Measurements from ENCODE around the gene ITGB1.
"Not testable (repeated sequence)": the region's sequence is repeated elsewhere in the genome, so short reads cannot be mapped to it uniquely, and the experiment has no call there.

The ITGB1 gene

GRCh38 chr10:32981760-32982159 is 23.7 kb upstream of the ITGB1 start:
- Histone ChIP-seq H3K27ac (peak overlapping the region in 20 of 21 experiments; percentile 74 to 93 (median 83)), H3K4me3 (no peak overlapping the region)

DNA sequence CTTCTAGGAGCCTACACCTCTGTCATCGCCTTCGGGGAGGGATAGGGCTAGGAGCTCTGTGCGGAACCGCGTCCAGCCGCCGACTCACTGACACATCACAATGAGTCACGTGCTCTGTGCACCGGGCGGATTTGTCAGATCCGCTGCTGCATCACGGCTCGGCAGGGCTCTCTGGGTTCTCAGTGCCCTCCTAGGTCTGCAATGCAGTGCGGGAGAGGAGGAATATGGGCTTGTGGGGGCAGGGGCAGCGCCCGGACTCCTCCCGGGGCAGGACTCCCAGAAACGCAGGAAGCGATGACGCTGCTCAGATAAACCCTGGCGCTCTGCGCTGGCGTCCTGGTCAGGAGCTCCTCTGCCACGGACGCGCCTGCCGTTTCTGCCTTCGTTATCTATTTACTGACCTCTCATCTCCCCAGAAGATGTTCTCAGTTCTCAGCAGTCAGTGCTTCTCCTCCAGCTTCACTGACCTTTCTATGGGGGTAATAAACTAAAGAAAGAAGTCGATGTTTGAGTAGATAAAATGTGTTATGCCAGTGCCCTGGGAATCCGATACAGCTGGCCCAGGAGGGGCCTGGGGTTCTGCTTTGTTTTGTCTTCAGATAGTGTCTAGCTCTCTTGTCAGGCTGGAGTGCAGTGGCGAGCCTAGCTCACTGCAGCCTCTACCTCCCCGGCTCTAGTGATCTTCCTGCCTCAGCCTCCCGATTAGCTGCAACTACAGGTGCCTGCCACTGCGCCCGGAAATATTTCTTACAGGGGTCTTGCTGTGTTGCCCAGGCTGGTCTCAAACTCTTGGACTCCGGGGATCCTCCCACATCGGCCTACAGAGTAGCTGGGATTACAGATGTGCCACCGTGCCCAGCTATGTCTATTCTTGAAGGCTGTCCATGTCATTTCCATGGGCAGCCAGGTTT is 22.8 kb upstream of the ITGB1 start:
- Histone ChIP-seq H3K27ac (peak overlapping the region in 20 of 21 experiments; percentile 74 to 93 (median 83)), H3K4me3 (peak overlapping the region; percentile 32 to 49 (median 41))

DNA sequence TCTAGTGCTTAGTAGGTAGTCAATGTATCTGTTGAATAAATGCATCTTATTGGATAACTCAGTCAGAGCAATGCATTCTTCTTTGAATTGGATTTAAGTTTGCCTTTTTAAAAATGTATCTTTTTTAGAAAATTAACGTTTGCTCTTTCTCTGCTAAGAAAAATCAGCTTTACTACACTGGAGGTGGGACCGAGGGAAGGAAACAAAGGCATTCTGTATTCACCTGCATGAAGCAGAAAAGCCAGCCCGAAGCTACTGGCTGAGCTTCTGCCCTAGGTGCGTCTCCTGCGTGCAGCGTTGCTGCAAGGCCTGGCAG is 22.2 kb upstream of the ITGB1 start:
- Histone ChIP-seq H3K4me3 (peak overlapping the region; percentile 32 to 49 (median 41)), H3K27ac (peak overlapping the region in 20 of 21 experiments; percentile 74 to 93 (median 83))

DNA sequence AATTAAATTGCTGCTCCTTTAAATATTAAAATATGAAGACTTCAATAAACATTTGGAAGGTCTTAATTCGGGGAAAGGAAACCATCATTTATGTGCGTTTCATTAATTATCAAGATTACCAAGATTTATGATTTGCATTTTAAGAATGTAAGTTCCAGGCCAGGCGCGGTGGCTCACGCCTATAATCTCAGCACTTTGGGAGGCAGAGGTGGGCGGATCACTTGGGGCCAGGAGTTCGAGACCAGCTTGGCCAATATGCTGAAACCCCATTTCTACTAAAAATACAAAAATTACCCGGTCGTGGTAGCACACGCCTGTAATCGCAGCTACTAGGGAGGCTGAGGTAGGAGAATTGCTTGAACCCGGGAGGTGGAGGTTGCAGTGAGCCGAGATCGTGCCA is 21.7 kb upstream of the ITGB1 start:
- peak overlapping the region in 1 of 7 experiments; percentile 49 for H3K4me3 ChIP-seq
- H3K27ac ChIP-seq: peak overlapping the region in 10 of 21 experiments; percentile 79 to 93 (median 86)

DNA sequence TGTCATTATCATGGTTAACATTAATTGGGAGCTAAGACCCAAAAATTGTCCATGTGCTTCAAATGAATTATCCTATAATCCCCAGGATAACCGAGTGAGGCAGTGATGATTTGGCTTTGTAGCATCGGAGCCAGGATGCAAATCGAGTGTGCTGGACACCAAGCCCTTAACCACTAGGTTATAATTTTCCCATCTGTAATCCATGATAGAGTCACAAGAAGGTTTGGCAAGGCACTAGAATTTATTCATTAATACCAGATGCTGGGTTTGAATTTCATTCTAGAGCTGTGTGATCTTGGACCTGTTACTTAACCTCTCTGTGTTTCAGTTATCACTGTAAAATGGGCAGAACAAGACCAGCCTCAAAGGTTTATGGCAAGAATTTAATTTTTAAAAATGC is 21.0 kb upstream of the ITGB1 start:
- Histone ChIP-seq H3K27ac (no peak overlapping the region), H3K4me3 (no peak overlapping the region)

DNA sequence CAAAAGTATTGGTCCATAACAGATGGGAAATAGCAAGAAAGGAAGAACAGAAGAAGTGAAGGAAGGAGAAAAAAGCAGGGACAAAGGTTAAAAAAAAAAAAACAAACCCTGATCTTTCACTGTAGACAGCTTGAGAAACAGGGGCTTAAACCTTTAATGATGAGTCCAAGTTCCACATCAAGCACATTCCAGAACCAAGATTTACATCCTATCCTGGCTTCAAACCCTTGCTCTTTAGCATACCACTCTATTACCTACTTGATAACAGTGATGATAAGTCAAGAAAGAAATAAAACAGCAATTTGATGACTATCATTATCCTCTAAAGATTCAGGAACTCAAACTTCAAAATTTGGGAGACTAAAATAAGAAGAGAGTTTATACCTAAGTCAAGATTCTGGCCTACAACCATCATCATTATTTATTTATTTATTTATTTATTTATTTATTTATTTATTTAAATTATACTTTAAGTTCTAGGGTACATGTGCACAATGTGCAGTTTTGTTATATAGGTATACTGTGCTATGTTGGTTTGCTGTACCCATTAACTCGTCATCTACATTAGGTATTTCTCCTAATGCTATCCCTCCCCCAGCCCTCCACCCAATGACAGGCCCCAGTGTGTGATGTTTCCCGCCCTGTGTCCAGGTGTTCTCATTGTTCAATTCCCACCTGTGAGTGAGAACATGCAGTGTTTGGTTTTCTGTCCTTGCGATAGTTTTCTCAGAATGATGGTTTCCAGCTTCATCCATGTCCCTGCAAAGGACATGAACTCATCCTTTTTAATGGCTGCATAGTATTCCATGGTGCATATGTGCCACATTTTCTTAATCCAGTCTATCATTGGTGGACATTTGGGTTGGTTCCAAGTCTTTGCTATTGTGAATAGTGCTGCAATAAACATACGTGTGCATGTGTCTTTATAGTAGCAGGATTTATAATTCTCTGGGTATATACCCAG is 20.1 kb upstream of the ITGB1 start:
- H3K27ac ChIP-seq, H3K4me3 ChIP-seq: not testable (repeated sequence)

DNA sequence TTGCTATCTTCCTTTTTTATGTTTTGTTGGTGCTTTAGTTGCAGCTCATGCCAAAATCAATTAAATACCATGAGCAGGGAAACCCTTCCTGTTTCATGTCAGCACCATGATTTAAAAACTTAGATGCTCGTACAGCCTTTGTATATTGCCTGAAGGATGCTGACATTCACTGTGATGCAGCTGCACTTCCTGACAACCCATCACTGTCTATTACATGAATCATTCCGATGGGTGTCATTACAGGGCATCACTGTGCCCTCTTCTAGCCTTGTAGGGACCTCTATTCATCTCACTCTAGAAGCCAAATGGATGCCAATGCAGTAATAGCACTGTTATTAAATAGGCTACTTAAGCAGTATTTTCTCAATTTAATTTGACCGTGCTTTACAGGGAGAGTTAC is 18.3 kb upstream of the ITGB1 start:
- H3K27ac ChIP-seq: no peak overlapping the region
- no peak overlapping the region for H3K4me3 ChIP-seq

DNA sequence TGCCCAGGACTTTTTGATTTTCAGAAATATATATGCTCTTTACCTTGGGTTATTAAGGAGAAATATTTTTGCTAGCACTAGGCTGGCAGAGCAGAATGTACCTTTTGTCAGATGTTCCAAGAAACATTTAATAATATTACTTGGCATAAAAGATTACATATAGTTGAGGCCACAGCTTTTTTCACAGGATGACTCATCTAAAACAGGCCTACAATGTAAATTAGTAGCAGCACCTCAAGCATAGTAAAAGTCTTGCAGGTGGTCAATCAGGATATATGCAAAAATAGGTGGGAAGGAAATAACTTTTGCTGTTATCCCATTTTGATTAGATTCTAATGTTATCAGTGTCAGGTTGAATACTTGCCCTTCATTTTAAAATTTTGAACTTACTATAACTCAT is 14.9 kb upstream of the ITGB1 start:
- H3K27ac ChIP-seq: no peak overlapping the region
- H3K4me3 ChIP-seq: no peak overlapping the region

- no peak overlapping the region for H3K27ac ChIP-seq
- H3K4me3 ChIP-seq: no peak overlapping the region
Measured at GRCh38 chr10:32972460-32972859, 14.4 kb upstream of the ITGB1 start.

DNA sequence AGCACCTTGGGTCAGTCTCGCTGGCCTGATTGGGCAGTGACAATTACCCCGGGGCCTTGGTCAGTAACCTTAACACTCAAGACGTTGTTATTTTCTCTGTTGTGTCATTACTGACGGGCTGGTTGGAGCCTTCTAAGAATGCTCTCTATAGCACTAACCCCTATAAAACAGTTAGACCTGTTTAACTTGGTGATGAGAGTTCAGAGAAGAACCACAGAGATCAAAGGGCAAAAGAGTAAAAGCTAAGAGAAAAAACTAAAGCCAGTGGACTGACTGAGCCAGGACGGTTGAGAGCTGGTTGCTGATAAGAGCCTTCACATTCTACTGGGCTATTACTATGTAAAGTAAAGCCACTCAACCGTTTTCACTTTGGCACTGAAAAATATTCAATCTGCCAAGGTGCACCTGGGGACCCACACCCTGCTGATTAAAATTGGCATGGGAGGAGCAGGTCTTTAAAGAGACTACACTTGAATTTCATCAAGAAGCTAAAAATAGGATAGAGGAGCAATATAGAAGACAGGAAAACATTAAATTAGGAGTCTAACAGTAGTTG is 13.6 kb upstream of the ITGB1 start:
- H3K4me3 ChIP-seq: no peak overlapping the region
- H3K27ac ChIP-seq: no peak overlapping the region

DNA sequence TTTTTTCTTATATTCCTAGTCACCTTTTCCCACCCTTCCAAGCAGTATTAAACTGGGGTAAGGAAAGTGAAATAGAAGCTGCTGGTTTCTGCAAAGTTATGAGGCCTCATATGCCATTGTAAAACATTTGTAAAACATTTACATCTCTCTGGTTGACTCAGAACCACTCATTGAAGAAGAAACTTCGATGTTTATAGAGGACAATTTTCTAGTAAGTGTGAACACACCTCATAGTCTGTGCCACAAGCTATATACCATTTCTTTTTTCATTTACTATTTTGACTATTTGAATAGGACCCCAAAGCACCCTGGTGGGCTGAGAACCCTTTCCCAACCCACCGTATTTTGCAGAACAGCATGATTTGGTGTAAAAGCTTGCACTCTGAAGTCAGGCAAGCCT is 12.9 kb upstream of the ITGB1 start:
- no peak overlapping the region for H3K4me3 ChIP-seq
- H3K27ac ChIP-seq: no peak overlapping the region

GRCh38 chr10:32964270-32964669 is 6.2 kb upstream of the ITGB1 start:
- no peak overlapping the region for H3K4me3 ChIP-seq
- H3K27ac ChIP-seq: no peak overlapping the region

- H3K27ac ChIP-seq: peak overlapping the region in 1 of 21 experiments; percentile 75
Measured at GRCh38 chr10:32963096-32963495, 5.1 kb upstream of the ITGB1 start.

GRCh38 chr10:32962521-32962920 is 4.5 kb upstream of the ITGB1 start:
- no peak overlapping the region for H3K4me3 ChIP-seq
- H3K27ac ChIP-seq: peak overlapping the region in 18 of 21 experiments; percentile 21 to 77 (median 60)

More at GRCh38 chr10:32963096-32963495, 5.1 kb upstream of the ITGB1 start:
- no peak overlapping the region for H3K4me3 ChIP-seq

DNA sequence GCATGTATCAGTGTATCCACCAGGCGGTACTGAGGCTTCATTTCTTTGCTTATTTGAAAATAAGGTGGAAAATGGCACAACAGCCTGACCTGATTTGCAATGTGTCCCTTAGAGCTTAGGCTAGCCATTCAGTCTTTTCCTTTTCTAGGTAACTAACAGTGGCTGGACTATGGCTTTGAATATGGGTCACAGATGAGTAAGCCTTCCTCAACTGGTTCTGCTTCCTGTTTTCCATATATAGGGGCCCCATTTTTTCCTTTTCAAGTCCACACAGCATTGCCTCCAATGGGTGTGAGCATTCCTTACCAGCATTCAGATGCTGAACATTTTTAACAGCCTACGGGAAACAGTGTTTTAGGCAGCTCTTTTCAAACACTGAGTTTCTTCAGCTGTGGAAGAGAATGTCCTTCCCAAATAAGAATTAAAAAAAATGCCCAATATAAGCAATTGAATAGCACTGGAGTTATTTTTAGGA is 3.9 kb upstream of the ITGB1 start:
- peak overlapping the region in 18 of 21 experiments; percentile 21 to 77 (median 60) for H3K27ac ChIP-seq
- H3K4me3 ChIP-seq: no peak overlapping the region

DNA sequence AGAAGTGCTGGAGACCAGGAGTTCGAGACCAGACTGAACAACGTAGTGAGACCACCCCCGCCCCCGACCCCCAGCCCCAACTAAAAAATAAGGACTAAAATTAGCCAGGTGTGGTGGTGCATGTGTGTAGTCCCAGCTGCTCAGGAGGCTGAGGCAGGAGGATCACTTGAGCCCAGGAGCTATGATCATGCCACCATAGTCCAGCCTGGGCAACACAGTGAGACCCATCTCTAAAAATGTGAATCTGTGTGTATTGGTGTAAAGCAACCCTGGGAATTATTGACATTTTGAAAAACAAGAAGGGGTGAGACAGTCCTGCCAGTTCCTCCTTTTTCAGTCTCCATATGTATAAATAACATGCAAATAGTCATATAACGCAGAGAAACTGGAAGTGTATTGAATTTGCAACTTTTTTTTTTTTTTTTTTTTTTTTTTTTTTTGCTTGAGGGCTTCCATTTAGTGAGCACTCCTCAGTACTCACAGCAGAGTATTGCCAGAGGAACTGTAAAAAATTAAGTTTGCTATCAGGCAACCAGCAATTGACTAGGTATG is 3.4 kb upstream of the ITGB1 start:
- H3K4me3 ChIP-seq: no peak overlapping the region
- H3K27ac ChIP-seq: peak overlapping the region in 17 of 21 experiments; percentile 9 to 77 (median 59)

DNA sequence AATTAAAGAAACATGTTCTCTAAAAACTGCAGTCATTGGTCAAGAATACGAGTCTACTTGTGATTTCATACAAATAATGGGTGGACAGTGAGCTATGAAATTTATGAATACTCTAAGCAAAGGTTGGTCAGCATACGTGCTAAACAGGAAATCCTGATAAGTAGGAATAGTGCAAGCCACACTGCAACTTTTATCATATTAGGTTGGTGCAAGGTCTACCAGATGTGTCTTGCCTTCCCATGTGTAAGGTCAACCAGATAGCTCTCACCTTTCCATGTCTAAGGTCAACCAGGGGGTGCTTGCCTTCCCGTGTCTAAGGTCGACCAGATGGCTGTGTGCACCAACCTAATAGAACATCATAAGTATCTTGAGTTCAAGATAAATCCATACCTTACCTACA is 2.0 kb upstream of the ITGB1 start:
- Histone ChIP-seq H3K27ac (peak overlapping the region in 4 of 21 experiments; percentile 98 to 100 (median 99)), H3K4me3 (peak overlapping the region in 1 of 7 experiments; percentile 91)

DNA sequence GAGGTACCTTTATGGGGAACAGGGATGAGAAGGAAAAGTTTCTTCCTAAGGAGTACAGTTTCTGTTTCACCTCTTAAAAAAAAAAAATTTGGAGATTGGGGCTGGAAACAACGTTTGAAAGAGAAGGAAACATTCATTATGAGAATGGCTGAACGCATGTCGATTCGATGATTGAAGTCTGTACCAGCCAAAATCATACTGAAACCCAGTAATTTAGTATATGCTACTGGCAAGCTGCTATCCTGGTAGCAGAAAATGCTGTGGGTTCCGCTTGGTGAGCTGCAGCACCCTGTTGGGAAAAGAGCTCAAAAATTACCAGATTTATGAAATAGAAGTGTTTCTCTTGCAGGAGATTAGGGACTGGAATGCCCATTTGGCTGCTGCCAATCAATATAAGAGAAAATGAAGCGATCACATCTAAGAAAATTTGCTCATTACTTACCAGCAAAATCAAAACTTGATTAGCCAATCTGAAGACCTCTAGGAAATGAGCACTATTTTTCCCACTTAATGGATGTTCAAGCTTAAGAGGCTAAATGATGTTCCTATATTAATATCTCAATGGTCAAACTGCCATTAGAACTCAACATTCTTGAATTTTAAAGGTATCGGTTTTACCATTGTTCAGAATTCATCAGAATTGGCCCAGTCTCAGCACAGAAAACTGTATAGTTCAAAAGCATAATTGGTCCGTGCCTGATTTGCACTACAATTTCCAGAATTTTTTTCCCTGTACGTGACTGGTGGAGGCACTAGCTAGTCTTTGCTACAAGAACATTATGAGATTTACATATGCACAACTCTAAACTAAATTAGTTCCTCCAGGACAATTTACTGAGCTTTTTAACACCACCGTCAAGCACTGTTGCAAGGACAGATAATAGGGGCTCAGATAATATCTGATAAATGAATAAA is 1.2 kb upstream of the ITGB1 start:
- peak overlapping the region; percentile 96 to 100 (median 98) for H3K27ac ChIP-seq

More for the DNA sequence above, 1.2 kb upstream of the ITGB1 start:
- peak overlapping the region; percentile 89 to 95 (median 92) for H3K4me3 ChIP-seq
